Effector CD8-positive, alpha-beta T cell (primary cell): ENCODE data around the gene ISG15.
"Not testable (repeated sequence)": the region's sequence is repeated elsewhere in the genome, so short reads cannot be mapped to it uniquely, and the experiment has no call there.

Source experiments
- DNase-seq: peaks from one replicate; lab custom pipeline; 2025; lab: John Stamatoyannopoulos, UW

The ISG15 gene

DNA sequence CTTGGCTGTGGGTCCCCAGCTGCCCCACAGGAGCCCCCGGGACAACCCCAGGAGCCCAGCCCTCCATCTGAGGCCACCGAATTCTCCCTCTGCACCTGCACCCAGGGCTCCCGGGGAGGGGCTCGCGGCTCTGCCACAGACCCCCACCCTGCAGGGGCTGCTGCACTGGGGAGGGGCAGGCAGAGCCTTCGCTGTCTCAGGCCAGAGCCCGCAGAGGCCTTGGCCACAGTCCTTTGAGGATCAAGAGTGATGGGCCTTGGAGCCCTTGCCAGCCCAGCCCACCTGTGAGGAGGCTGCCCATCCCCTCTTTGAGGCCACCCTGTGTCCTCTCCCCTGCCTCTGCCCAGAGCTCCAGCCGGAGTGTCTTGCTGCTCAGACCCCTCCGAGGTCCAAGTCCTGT is 37.9 kb upstream of the ISG15 start:
- no peak for DNase-seq

DNA sequence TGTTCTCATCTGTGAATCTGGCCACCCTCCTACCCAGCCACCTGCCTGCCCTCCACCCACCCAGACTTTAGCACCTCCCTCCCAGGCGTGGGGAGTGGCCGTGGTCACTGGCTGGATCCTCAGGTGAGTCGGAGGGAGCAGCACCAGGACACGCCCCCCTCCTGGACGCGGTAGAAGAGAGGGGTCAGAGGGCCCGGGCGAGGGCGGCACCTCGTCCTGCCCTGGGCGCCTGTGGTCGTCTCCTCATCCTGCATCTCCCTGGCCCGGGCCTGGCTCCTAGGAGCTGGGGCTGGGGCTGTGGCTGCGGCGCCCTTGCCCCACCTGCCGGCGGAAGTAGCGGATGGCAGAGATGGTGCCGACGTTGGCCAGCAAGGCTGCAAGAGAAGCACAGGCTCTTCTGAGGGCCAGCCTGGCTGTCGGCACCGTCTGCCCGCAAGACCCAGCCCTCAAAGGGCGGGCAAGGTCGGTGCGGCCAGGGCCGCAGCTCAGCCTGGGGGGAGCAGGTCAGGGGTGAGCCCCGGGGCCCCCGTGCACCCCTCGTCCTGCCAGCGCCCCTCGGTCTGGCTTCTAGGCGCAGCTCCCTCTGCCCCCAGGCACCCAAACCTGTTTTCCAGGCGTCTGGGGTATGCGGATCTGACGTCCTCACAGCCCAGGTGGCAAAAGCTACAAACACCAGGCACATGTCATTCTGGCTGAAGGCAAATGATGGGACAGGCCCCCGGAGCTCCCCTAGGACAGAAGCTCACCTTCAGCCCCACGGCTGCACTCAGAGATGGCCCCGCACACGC is 37.2 kb upstream of the ISG15 start:
- peak; percentile 37 for DNase-seq

DNA sequence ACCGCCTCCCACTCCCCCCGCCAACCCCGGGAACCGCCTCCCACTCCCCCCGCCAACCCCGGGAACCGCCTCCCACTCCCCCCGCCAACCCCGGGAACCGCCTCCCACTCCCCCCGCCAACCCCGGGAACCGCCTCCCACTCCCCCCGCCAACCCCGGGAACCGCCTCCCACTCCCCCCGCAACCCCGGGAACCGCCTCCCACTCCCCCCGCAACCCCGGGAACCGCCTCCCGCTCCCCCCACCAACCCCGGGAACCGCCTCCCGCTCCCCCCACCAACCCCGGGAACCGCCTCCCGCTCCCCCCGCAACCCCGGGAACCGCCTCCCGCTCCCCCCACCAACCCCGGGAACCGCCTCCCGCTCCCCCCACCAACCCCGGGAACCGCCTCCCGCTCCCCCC is 36.5 kb upstream of the ISG15 start:
- not testable (repeated sequence) for DNase-seq

DNA sequence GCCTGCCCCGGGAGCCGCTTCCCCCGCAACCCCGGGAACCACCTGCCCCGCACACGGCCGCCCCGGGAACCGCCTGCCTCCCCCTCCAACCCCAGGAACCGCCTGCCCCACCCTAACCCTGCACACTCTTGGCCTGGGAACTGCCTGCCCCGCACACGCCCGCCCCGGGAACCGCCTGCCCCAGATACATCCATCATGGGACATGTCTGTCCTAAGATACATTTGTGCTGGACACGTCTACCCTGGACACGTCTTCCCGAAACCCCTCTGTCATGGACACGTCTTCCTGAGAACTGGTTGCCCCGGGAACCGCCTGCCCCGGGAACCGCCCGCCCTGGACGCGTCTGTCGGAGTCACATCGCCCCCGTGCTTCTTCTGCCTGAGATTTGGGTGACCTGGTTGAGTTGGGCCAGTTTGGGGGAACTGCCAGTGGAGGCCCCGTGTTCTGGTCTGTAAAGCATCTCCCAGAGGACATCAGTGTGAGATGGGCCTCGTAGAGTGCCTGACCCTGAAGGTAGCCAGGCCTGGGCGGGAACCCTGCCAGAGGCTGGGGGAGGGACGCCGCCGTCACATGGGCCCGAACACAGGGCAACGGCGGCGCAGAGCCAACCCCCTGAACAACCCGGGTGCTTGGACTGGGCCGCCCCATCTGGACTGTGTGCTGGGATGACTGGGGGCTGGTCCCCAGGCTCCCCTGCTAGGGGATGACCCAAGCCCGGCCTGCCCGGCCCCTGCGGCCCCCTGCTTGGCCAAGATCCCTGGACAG is 35.0 kb upstream of the ISG15 start:
- no peak for DNase-seq

DNA sequence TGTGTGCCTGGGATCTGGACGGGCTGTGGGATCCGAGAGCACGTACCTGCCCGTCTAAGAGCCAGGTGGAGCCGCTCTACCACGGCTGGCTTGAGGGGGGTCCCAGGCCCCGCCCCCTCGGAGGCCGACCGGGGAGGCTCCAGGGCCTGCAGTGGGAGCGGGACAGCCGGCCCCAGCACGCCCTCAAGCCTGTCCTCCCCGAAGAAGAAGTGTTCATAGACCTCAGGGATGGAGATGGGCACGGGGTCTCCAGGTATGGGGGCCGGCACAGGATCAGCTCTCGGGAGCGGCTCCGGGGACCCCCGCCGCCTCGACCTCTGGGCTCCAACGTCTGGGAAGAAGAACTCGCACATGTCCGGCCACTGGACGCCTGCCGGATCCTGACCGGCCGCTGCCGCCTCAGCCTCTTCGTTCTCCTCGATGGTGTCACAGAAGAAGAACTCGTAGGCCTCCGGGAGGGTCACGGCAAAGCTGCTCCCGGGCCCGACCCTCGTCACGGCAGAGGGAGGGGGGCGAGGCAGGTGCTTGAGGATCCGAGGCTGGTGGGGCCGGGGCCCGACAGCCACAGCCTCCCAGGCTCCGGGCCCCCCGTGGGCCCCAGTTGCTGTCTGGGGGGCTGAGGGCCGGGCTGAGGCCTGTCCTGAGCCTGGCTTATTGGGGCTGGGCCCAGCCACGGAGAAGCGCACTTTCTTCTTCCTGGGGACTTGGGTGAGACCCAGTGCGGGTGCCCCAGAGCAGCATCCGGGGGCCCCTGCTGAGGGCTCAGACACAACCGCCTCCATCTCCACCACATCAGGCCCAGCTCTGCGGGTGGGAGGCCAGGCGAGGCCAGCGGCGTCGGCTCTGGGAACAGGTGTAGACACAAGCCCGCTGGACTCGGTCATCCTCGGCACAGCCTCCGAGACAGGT is 34.2 kb upstream of the ISG15 start:
- DNase-seq: no peak

DNA sequence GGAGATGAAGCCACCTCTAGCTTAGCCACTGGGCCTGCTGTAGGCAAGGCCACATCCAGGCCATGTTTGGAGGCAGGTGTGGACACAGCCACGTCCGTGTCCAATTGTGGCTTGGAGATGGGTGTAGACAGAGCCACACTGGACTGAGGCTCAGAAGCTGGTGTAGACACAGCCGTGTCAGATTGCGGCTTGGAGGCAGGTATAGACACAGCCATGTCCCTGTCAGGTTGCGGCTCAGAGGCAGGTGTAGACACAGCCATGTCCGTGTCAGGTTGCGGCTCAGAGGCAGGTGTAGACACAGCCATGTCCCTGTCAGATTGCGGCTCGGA is 33.6 kb upstream of the ISG15 start:
- no peak for DNase-seq

DNA sequence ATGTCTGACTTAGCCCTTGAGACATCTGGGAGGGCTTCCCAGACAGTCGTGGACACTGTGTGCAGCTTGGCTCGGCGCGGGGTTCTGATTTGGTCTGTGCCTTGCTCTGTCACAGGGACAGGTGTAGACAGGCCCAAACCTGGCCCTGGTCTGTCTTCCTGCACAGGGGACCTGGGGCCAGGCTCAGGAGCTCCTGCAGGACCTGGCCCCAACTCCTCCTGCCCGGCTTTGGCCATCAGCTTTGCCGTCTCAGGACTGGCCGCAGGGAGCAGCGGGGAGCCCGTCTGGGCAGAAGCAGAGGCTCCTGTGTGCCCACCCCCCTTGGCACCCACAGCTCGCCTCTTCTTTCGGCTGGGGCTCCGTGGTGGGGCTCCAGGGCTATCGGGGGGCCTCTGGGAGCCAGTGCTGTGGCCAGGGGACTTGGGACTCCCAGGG is 33.1 kb upstream of the ISG15 start:
- DNase-seq: no peak

DNA sequence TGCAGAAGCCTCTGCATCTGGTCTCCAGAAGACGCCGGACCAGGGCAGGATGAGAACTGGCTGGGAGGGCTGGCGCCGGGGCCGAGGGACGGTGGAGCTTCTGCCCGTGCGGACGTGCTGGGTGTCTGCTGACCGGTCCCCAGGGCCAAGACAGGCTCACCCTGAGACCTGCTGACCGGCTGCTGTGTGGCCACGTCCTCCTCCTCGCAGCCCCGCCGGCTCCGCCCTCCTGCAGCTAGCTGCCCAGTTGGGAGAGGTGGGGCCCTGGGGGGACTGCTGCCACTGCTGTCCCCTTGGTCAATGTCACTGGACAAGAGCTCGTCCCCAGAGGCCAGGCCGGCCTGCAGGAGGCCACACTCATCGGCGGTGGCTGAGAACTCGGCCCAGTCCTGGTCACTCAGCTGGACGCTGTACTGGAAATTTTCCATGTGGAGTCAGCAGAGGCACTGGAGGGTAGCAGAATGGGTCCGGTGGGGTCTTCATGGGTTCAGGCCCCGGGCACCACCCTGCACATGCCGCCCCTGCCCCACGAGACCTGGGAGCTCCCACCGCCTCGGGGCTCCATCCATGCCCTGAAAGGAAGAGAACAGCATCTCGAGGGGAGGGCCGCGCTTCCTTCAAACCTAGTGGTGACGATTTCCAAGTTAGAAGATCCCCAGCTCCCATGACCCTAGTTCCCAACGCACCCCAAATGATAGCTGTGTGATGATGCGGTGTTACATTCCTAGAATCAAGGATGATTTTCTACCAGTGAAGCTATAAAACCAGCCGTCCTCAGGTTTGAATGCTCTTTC is 32.5 kb upstream of the ISG15 start:
- DNase-seq: no peak

DNA sequence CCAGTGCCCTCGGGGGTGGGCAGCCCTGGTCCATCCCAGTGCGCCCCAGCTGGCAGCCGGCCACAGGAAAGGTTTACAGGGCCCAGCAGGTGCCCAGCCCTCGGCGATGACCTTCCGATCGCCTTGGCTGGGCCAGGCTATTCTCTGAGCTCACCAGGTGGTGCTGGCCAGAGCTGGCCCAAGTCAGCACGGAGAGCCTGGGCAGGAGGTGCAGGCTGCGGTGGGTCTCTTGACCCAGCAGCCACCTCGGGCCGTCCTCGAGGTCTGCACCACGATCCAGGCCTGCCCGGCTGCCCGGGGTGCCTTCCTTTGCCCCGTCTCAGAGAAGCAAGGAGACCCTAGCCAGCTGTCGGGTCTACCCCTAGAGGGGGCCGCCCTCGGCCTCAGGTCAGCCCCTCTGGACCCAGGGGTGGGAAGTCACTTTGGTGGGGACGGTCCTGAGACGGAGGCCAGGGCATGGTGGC is 31.8 kb upstream of the ISG15 start:
- DNase-seq: no peak

DNA sequence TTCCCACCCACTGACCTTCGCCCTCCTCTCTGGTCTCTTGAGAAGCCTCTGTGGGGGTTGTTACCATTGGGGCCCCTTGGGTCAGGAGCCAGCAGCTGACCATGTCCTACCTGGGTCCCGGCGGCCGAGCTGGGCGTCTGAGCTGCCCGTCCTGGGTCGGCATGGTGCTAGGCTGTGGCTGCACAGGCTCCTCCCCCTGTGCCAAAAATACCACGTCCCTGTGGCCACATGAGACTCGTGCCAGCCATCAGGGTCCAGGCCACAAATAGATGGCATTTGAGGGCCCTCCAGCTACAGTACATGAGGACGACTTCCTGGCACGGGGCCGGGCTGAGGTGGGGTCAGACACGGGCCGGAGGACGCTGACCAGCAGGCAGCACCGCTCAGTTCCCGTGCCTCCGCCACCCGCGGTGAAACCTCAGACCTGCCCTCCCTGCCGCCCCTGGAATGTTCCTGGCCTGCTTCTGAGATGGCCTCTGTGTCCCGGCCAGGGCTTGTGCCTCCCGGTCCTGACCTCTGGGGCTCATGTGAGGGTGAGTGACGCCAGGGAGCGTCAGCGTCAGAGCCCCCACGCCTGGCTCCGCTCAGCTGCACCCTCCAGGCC is 31.2 kb upstream of the ISG15 start, which contains the start of gene PERM1:
Gene PERM1, minus strand, starts transcription at position 139 of the 604 bp plus-strand sequence. CDS start 1,064 bp downstream, outside the sequence.
- DNase-seq: no peak

DNA sequence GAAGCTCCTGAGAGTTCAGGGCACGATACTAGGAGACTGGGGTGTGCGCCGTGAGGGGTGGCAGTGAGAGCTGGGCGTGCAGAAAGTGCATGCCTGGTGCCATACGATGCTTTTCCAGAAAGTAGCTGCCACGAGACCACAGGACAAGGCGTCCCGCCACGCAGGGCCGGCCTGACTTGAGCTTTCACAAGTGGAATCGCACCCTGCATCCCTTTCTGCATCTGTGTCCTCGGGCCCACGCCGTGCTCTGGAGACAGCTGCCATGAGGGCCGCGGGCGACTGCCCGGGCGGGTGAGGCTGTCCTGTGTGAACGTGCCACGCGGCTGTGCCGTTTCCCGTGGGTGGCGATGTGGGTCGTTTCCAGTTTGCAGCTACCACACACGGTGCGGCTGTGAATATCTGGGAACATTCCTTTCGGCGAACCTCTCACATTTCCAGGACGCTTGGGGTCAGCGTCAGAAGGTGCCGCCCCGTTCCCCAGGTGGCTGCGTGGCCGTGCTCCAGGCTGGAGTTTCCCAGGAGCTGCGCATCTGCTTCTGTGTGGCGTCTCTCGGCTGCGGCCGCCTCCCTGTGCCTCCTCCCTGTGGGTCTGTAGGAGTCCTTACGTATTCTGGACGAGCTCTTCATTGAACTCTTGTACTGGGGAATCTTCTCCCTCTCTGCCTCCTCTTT is 30.4 kb upstream of the ISG15 start:
- no peak for DNase-seq

DNA sequence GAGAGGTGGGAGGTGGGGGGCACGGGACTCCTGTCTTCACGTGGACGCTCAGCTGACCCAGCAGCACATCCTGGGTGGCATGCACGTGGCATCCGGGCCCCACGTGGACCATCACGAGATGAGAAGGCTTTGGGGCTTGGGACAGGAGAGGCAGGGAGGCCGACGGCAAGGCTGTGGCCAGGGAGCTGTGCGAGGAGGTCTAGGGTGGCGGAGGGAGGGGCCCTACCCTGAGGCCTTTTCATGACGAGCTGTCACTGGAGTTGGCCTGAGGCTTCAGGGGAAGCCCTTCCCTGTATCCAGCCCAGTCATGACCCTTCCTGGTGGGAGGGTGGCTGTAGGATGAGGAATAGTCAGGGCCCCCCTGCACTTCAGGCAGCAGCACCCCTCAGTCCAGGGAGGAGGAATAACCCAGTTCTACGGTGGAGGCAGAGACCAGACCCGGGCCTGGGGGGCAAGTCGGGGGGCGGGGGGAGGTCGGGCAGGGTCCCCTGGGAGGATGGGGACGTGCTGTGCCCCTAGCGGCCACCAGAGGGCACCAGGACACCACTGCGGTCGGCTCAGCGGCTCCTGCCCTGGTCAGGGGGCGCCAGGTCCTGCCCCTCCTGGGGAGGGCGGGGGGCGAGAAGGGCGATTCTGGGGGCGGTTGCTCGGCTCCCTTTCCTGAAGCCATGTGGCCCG is 29.4 kb upstream of the ISG15 start:
- peak; percentile 52 for DNase-seq

DNA sequence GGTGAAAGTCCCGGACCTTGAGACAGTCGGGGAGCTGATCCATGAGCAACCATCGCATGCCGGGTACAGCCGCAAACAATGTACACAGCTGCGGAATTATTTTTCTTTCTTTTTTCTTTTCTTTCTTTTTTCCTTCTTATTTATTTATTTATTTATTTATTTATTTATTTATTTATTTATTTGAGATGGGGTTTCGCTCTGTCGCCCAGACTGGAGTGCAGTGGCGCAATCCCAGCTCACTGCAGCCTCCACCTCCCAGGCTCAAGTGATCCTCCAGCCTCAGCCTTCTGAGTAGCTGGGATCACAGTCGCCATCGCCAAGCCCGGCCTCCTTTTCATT is 28.9 kb upstream of the ISG15 start:
- DNase-seq: no peak

DNA sequence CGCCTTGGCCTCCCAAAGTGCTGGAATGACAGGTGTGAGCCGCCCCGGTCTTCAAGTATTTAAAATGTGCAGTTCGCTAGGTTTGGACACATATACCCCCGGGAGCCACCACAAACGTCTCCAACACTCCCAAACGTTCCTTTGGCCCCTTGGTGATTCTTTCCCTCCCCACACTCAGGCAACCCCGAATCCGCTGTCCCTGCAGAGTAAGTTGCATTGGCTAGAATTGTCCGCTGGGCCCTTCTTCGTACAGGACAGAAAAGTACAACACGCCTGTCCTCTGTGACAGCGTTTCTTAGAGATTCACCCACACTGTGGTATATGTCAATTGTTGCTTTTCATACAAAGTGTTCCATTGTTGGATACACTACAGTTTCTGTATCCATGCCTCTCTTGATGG is 28.2 kb upstream of the ISG15 start:
- no peak for DNase-seq

DNA sequence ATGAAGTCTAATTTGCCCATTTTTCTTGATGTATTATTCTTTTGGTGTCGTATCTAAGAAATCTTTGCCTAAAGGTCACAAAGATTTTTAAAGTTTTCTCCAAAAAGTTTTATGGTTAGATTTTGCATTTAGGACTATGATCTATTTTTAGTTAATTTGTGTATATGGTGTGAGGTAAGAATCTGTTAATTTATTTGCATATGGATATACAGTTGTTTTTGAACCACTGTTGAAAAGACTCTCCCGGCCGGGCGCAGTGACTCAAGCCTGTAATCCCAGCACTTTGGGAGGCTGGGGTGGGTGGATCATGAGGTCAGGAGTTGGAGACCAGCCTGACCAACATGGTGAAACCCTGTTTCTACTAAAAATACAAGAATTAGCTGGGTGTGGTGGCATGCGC is 25.2 kb upstream of the ISG15 start:
- DNase-seq: not testable (repeated sequence)

DNA sequence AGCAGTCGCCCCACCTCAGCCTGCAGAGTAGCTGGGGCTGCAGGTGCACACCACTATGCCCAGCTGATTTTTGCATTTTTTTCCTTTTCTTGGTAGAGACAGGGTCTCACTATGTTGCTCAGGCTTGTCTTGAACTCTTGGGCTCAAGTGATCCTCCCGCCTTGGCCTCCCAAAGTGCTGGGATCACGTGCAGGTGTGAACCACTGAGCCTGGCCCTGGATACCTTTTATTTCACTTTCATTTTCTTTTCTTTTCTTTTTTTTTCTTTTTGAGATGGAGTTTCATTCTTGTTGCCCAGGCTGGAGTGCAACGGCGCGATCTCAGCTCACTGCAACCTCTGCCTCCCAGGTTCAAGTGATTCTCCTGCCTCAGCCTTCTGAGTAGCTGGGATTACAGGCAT is 22.0 kb upstream of the ISG15 start:
- DNase-seq: not testable (repeated sequence)

DNA sequence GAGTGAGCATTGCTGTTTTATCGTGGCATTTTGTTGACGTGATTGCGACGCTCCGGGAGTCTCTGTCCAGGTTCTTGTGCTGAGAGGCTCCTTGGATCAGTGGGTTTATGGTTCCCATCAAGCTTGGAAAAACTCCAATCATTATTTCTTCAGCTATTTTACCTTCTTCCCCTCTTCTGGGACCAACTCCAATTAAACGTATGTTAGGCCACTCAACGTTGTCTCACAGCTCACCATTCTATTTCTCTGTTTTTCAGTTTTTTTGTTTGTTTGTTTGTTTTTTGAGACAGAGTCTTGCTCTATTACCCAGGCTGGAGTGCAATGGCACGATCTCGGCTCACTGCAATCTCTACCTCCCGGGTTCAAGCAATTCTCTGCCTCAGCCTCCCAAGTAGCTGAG is 21.4 kb upstream of the ISG15 start:
- DNase-seq: no peak

DNA sequence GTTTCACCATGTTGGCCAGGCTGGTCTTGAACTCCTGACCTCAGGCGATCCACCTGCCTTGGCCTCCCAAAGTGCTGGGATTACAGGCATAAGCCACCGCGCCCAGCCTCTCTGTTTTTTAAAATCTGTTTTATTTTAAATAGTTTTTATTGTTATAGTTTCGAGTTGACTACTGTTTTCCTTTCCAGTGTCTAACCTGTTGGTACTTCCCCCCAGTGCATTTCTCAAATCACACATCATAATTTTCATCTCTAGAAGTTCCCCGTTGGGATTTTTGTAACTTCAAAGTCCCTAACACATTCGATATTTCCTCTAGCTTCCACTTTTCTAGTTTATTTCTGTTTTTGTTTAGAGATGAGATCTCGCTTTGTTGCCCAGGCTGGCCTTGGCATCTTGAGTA is 20.9 kb upstream of the ISG15 start:
- no peak for DNase-seq

DNA sequence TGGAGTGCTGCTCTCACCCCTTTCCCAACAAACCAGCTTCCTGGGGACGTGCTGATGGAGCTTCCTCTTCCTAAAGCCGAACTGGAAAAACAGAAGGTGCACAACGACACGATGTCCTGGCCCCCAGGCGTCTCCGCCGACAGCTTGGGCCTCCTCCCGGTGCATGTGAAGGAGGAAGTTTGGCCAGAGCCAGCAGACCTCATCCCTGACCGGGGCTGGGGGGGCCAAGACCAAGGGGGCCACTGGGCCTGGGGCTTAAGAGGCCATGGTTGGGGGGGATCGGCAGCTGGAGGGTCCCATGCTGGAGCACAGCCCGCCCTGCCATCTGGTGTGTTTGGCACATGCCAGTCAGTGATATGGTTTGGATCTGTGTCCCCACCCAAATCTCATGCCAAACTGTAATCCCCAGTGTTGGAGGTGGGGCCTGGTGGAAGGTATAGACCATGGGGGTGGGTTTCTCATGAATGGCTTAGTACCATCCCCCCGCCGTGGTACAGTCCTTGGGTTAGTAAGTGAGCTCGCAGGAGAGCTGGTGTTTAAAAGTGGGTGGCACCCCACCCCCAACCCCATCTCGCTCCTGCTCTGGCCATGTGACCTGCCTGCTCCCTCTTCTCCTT is 19.8 kb upstream of the ISG15 start:
- no peak for DNase-seq
